ENCODE results near the gene LOC101059915.

Gene LOC101059915

GRCh38 chrX:71667328-71668247 is at the start of gene LOC101059915:
Gene LOC101059915 (plus strand): TSS chrX:71667546.
- no peak for DNase-seq

- DNase-seq, result no peak
Observed at GRCh38 chrX:71617742-71618141, 49.6 kb upstream of the LOC101059915 start.

- peak in 1 of 2 donors; percentile 62 for DNase-seq
Observed at GRCh38 chrX:71618303-71618721, 49.0 kb upstream of the LOC101059915 start, which contains the start of gene CXCR3. Gene CXCR3 (minus strand): TSS chrX:71618511. CDS start chrX:71618449, 62 bp downstream.

GRCh38 chrX:71618787-71619186 is 48.6 kb upstream of the LOC101059915 start:
- no peak for DNase-seq

GRCh38 chrX:71619193-71619592 is 48.2 kb upstream of the LOC101059915 start:
- no peak for DNase-seq

GRCh38 chrX:71619986-71620385 is 47.4 kb upstream of the LOC101059915 start:
- no peak for DNase-seq

- no peak for DNase-seq
Observed at GRCh38 chrX:71621603-71622002, 45.7 kb upstream of the LOC101059915 start.

GRCh38 chrX:71622032-71622575 is 45.2 kb upstream of the LOC101059915 start:
- no peak for DNase-seq

- DNase-seq, result no peak
Observed at GRCh38 chrX:71622576-71623450, 44.5 kb upstream of the LOC101059915 start.

GRCh38 chrX:71623714-71624113 is 43.6 kb upstream of the LOC101059915 start:
- DNase-seq, result no peak

GRCh38 chrX:71625471-71625870 is 41.9 kb upstream of the LOC101059915 start:
- no peak for DNase-seq

GRCh38 chrX:71626576-71626975 is 40.8 kb upstream of the LOC101059915 start:
- no peak for DNase-seq

- no peak for DNase-seq
Observed at GRCh38 chrX:71627588-71628404, 39.5 kb upstream of the LOC101059915 start.

GRCh38 chrX:71629467-71629866 is 37.9 kb upstream of the LOC101059915 start:
- DNase-seq, result no peak

GRCh38 chrX:71632923-71633657 is 34.3 kb upstream of the LOC101059915 start:
- no peak for DNase-seq

- DNase-seq, result no peak
Observed at GRCh38 chrX:71634366-71634765, 33.0 kb upstream of the LOC101059915 start.

GRCh38 chrX:71636438-71637252 is 30.7 kb upstream of the LOC101059915 start:
- DNase-seq, result no peak

- DNase-seq, result no peak
Observed at GRCh38 chrX:71637253-71637618, 30.1 kb upstream of the LOC101059915 start.

- no peak for DNase-seq
Observed at GRCh38 chrX:71637848-71638247, 29.5 kb upstream of the LOC101059915 start.

- DNase-seq, result no peak
Observed at GRCh38 chrX:71638409-71638808, 28.9 kb upstream of the LOC101059915 start.

- no peak for DNase-seq
Observed at GRCh38 chrX:71640002-71640401, 27.3 kb upstream of the LOC101059915 start.

Data from bone marrow (tissue), 2 donors.